GM10266 (cell line): ENCODE data around the gene TRIM37.
A peak's percentile ranks its signal among the peaks of the same experiment; 100 is the strongest.

Experiments
- DNase-seq: peaks from one replicate; pipeline ENCODE4 v3.0.0; 2012; ENCODE audit errors: extremely low spot score
- CTCF ChIP-seq: IDR thresholded peaks from 2 replicates; pipeline ENCODE4 v1.5.1; 2012; ENCODE audit warnings: mild to moderate bottlenecking, low read depth; ENCODE audit not compliant: control insufficient read depth, insufficient read depth; ENCODE audit errors: missing control alignments

Gene TRIM37

GRCh38 chr17:59108400-59109102, 1.9 kb upstream of the TRIM37 start:
- no peak for TF ChIP-seq CTCF
- DNase-seq, result no peak

GRCh38 chr17:59107306-59107670, 608 bp upstream of the TRIM37 start:
- no peak for DNase-seq
- no peak for TF ChIP-seq CTCF

GRCh38 chr17:59105852-59106462, 723 bp downstream of the TRIM37 start:
- TF ChIP-seq CTCF, result no peak
- DNase-seq, result peak; percentile 10

- no peak for TF ChIP-seq CTCF
- no peak for DNase-seq
Observed at GRCh38 chr17:59101178-59101577, 5.5 kb downstream of the TRIM37 start.

GRCh38 chr17:59097876-59098275, 8.8 kb downstream of the TRIM37 start:
- TF ChIP-seq CTCF, result no peak
- no peak for DNase-seq

GRCh38 chr17:59094861-59095530, 11.7 kb downstream of the TRIM37 start:
- no peak for DNase-seq
- no peak for TF ChIP-seq CTCF

- DNase-seq, result no peak
- no peak for TF ChIP-seq CTCF
Observed at GRCh38 chr17:59093702-59094231, 12.9 kb downstream of the TRIM37 start.
